ENCODE data around the gene COX8C. TPM values are rescaled to one million over a fixed set of nuclear protein-coding genes. Genes with fewer than 3 reads are reported as not detected.

Gene COX8C
- total and polyA plus RNA-seq, 2 donors (not counting 1 experiment from before 2014, with no cell fraction given): 0.33 TPM; not detected in 1

DNA sequence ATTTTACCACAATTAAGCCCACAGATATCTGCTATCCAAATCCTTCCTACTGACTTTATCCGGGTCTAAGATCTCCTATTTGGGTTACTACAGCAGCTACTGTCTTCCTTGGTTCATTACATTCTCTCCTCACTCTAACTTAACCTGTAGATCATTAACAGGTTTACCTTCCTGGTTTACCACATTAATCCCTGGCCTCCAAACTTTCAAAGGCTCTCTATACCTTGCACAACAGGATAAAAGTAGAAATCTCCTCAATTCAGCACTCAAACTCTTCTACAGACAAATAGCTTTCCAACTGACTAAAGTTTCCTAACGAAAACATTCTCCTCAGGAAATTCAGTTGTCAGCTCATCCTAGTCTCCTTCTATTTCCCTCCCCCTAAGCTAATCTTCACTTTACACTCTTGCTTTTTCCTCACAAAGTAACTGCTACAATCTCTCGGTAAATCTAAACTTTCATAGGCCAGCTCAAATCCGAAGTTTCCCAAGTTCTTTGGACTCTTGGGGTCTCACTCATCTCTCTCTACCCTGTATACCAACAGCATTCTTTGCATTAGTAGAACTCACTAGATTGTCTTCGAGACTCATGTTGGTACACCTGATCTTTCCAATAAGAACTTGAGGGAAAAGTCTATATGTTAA, 16.9 kb upstream of the COX8C start:
- Histone ChIP-seq H3K79me2 (ENCODE audit: control insufficient read depth, insufficient read depth, low read length) (peaks cover 72% of the 10 kb centered on the region), H2AFZ (ENCODE audit: low read length) (no peak overlapping the region), H3K9ac (ENCODE audit: insufficient read depth, low read length) (no peak overlapping the region), H3K4me1 (ENCODE audit: control insufficient read depth, extremely low read depth, insufficient read depth, low read length) (no peaks in the 10 kb centered on the region), H3K9me3 (ENCODE audit: control insufficient read depth, insufficient read depth, low read depth, low read length) (no peaks in the 10 kb centered on the region), H3K27me3 (ENCODE audit: control insufficient read depth, insufficient read depth, low read length) (no peaks in the 10 kb centered on the region), H3K36me3 (ENCODE audit: control insufficient read depth, insufficient read depth, low read length) (no peaks in the 10 kb centered on the region), H4K20me1 (ENCODE audit: control insufficient read depth, extremely low read depth, insufficient read depth, low read length) (no peaks in the 10 kb centered on the region), H3K27ac (ENCODE audit: insufficient read depth, low read length) (no peak overlapping the region), H3K4me3 (replicated peaks in 1 of 4; ENCODE audit: control extremely low read depth in 1 of 4, insufficient read depth in 1 of 4, low read depth in 3 of 4, low read length in 4 of 4) (no peak overlapping the region), H3K4me2 (ENCODE audit: extremely low read depth, insufficient read depth, low read length) (no peak overlapping the region)
- no peak for DNase-seq (ENCODE audit: low read depth in 2 of 2)
- TF ChIP-seq CTCF (conservative IDR thresholded peaks at IDR 0.05 in 1 of 2, IDR thresholded peaks at IDR 0.05 in 1 of 2; ENCODE audit: low read depth in 1 of 2, low read length in 2 of 2) (no peak), EZH2 (IDR thresholded peaks at IDR 0.05; ENCODE audit: low read length, missing control alignments) (no peak)

DNA sequence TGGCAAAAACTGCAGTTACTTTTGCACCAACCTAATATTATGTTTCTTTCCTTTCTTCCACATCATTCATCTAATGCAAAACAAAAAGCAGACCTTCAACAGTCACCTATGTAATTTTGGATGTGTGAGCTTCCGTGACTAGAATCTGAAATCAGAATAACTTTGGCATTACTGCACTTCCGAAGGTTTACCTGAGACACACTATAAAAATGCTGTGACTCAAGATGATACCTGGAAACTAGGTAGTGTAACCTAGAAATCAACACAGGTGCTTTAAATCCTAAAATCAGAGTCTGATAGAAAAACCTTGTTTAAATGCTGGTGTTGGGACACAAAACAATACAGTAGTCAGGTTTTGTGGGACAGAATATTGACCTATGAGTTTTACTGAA, 16.4 kb upstream of the COX8C start:
- Histone ChIP-seq H3K4me3 (replicated peaks in 1 of 4; ENCODE audit: control extremely low read depth in 1 of 4, insufficient read depth in 1 of 4, low read depth in 3 of 4, low read length in 4 of 4) (peak overlapping the region in 1 of 4 experiments; percentile 69), H3K4me1 (ENCODE audit: control insufficient read depth, extremely low read depth, insufficient read depth, low read length) (no peaks in the 10 kb centered on the region)

More for the DNA sequence above, 16.4 kb upstream of the COX8C start:
- no peak overlapping the region for H3K9ac ChIP-seq (ENCODE audit: insufficient read depth, low read length)
- H4K20me1 ChIP-seq (ENCODE audit: control insufficient read depth, extremely low read depth, insufficient read depth, low read length): no peaks in the 10 kb centered on the region
- no peaks in the 10 kb centered on the region for H3K27me3 ChIP-seq (ENCODE audit: control insufficient read depth, insufficient read depth, low read length)
- H3K9me3 ChIP-seq (ENCODE audit: control insufficient read depth, insufficient read depth, low read depth, low read length): no peaks in the 10 kb centered on the region
- no peaks in the 10 kb centered on the region for H3K36me3 ChIP-seq (ENCODE audit: control insufficient read depth, insufficient read depth, low read length)
- no peak for DNase-seq (ENCODE audit: low read depth in 2 of 2)
- no peak for TF ChIP-seq CTCF (conservative IDR thresholded peaks at IDR 0.05 in 1 of 2, IDR thresholded peaks at IDR 0.05 in 1 of 2; ENCODE audit: low read depth in 1 of 2, low read length in 2 of 2)
- no peak for TF ChIP-seq EZH2 (IDR thresholded peaks at IDR 0.05; ENCODE audit: low read length, missing control alignments)
- H3K4me2 ChIP-seq (ENCODE audit: extremely low read depth, insufficient read depth, low read length): no peak overlapping the region
- no peak overlapping the region for H3K27ac ChIP-seq (ENCODE audit: insufficient read depth, low read length)
- no peak overlapping the region for H2AFZ ChIP-seq (ENCODE audit: low read length)
- peaks cover 67% of the 10 kb centered on the region for H3K79me2 ChIP-seq (ENCODE audit: control insufficient read depth, insufficient read depth, low read length)

Data from fibroblast of lung (primary cell).